ENCODE results near the gene PRKCE.
"Not testable (repeated sequence)": the region's sequence is repeated elsewhere in the genome, so short reads cannot be mapped to it uniquely, and the experiment has no call there.

Gene PRKCE

GRCh38 chr2:46184794-46185583, 533.5 kb downstream of the PRKCE start:
- no peak for DNase-seq

- no peak for DNase-seq
Measured at GRCh38 chr2:46187112-46187618, 535.7 kb downstream of the PRKCE start.

GRCh38 chr2:46188041-46188716, 536.7 kb downstream of the PRKCE start:
- DNase-seq: no peak

- DNase-seq: no peak
Measured at GRCh38 chr2:46193356-46193755, 541.9 kb downstream of the PRKCE start.

GRCh38 chr2:46193855-46194254, 542.4 kb downstream of the PRKCE start:
- no peak for DNase-seq

- DNase-seq: no peak
Measured at GRCh38 chr2:46194856-46195255, 543.4 kb downstream of the PRKCE start.

- DNase-seq: no peak
Measured at GRCh38 chr2:46195819-46196218, 544.3 kb downstream of the PRKCE start.

GRCh38 chr2:46196871-46197462, 545.5 kb downstream of the PRKCE start:
- no peak for DNase-seq

GRCh38 chr2:46197672-46198071, 546.2 kb downstream of the PRKCE start:
- DNase-seq: no peak

GRCh38 chr2:46198164-46198883, 546.8 kb downstream of the PRKCE start:
- no peak for DNase-seq

- no peak for DNase-seq
Measured at GRCh38 chr2:46198966-46199365, 547.5 kb downstream of the PRKCE start.

- no peak for DNase-seq
Measured at GRCh38 chr2:46200100-46200690, 548.7 kb downstream of the PRKCE start.

- DNase-seq: no peak
Measured at GRCh38 chr2:46200861-46201605, 549.6 kb downstream of the PRKCE start.

- no peak for DNase-seq
Measured at GRCh38 chr2:46202453-46202852, 551.0 kb downstream of the PRKCE start.

- DNase-seq: no peak
Measured at GRCh38 chr2:46202987-46203386, 551.5 kb downstream of the PRKCE start.

GRCh38 chr2:46203636-46204035, 552.2 kb downstream of the PRKCE start:
- not testable (repeated sequence) for DNase-seq

- no peak for DNase-seq
Measured at GRCh38 chr2:46207591-46207990, 556.1 kb downstream of the PRKCE start.

GRCh38 chr2:46208766-46209165, 557.3 kb downstream of the PRKCE start:
- DNase-seq: no peak

- no peak for DNase-seq
Measured at GRCh38 chr2:46210063-46210462, 558.6 kb downstream of the PRKCE start.

GRCh38 chr2:46211461-46211860, 560.0 kb downstream of the PRKCE start:
- no peak for DNase-seq

GRCh38 chr2:46213906-46214305, 562.4 kb downstream of the PRKCE start:
- no peak for DNase-seq

- DNase-seq: no peak
Measured at GRCh38 chr2:46216213-46216612, 564.7 kb downstream of the PRKCE start.
